HL-60 (cell line): ENCODE results near the gene TMEFF2.

ENCODE experiments used
- POLR2AphosphoS5 ChIP-seq: IDR thresholded peaks from 2 replicates; pipeline ENCODE4 v1.6.1; 2012; ENCODE audit warnings: low read depth
- TF ChIP-seq, protein P1 (sequence below): IDR thresholded peaks from one replicate; pipeline ENCODE4 v1.5.1; 2011; ENCODE audit warnings: low read length, control low read depth, inconsistent platforms; ENCODE audit not compliant: insufficient read depth
- TF ChIP-seq, protein P2 (sequence below): IDR thresholded peaks from 2 replicates; pipeline ENCODE4 v1.6.1; 2012; ENCODE audit warnings: low read depth; ENCODE audit not compliant: insufficient replicate concordance

DNA sequence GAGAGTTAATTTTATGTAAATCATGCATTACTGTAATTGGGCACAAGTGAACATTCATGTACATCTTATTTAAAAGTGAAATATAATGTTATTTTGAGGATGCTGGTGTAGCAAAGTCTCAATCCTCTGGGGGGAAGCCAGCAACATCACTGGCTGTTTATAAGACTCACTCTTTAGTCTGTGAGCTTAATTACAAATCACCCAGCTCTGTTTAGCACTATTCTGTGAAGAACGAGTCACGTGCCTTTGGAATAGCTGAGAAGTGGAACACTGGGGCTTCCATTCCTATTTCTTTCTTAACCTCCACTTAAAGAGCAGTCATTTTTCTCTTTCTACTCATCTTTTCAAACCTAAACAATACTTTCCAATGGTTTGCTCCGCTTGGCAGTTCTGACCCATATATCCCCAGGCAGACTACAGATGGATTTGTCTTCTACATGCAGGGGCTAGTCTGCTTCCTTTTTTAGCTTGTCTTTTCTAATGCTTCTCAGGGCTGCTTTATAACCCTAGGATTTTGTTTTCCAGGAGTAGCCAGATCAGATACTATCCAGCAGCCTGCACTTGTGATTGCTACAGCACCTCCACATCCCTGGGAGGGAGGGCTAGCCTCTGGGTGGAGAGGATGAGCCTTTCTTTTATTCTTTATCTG, 252.5 kb downstream of the TMEFF2 start:
- TF ChIP-seq, protein P1, sequence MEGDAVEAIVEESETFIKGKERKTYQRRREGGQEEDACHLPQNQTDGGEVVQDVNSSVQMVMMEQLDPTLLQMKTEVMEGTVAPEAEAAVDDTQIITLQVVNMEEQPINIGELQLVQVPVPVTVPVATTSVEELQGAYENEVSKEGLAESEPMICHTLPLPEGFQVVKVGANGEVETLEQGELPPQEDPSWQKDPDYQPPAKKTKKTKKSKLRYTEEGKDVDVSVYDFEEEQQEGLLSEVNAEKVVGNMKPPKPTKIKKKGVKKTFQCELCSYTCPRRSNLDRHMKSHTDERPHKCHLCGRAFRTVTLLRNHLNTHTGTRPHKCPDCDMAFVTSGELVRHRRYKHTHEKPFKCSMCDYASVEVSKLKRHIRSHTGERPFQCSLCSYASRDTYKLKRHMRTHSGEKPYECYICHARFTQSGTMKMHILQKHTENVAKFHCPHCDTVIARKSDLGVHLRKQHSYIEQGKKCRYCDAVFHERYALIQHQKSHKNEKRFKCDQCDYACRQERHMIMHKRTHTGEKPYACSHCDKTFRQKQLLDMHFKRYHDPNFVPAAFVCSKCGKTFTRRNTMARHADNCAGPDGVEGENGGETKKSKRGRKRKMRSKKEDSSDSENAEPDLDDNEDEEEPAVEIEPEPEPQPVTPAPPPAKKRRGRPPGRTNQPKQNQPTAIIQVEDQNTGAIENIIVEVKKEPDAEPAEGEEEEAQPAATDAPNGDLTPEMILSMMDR: no peak
- no peak for TF ChIP-seq POLR2AphosphoS5
- TF ChIP-seq, protein P2, sequence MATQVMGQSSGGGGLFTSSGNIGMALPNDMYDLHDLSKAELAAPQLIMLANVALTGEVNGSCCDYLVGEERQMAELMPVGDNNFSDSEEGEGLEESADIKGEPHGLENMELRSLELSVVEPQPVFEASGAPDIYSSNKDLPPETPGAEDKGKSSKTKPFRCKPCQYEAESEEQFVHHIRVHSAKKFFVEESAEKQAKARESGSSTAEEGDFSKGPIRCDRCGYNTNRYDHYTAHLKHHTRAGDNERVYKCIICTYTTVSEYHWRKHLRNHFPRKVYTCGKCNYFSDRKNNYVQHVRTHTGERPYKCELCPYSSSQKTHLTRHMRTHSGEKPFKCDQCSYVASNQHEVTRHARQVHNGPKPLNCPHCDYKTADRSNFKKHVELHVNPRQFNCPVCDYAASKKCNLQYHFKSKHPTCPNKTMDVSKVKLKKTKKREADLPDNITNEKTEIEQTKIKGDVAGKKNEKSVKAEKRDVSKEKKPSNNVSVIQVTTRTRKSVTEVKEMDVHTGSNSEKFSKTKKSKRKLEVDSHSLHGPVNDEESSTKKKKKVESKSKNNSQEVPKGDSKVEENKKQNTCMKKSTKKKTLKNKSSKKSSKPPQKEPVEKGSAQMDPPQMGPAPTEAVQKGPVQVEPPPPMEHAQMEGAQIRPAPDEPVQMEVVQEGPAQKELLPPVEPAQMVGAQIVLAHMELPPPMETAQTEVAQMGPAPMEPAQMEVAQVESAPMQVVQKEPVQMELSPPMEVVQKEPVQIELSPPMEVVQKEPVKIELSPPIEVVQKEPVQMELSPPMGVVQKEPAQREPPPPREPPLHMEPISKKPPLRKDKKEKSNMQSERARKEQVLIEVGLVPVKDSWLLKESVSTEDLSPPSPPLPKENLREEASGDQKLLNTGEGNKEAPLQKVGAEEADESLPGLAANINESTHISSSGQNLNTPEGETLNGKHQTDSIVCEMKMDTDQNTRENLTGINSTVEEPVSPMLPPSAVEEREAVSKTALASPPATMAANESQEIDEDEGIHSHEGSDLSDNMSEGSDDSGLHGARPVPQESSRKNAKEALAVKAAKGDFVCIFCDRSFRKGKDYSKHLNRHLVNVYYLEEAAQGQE: no peak
